Peyer's patch (tissue), 4 donors: Measurements from ENCODE around the gene DISP2. TPM values are rescaled to one million over a fixed set of nuclear protein-coding genes. Genes with fewer than 3 reads are reported as not detected.

Experiments
- DNase-seq, 3 donors: peaks; one replicate each; pipeline ENCODE4 v3.0.0-alpha.2; 2017 to 2019
- H3K27ac ChIP-seq, 4 donors: fragments of 200-600 bp; sonication (generic); one replicate each; pipeline ENCODE4 v1.5.1; 2016 to 2019
- H3K27me3 ChIP-seq, 2 donors: fragments of 200-600 bp; sonication (generic); one replicate each; pipeline ENCODE4 v1.5.1; 2019
- H3K36me3 ChIP-seq, 3 donors: fragments of 200-600 bp; sonication (generic); one replicate each; pipeline ENCODE4 v1.5.1; 2016 to 2019
- H3K4me1 ChIP-seq, 4 donors: fragments of 200-600 bp; sonication (generic); one replicate each; pipeline ENCODE4 v1.5.1; 2016 to 2019
- H3K4me3 ChIP-seq, 4 donors: fragments of 200-600 bp; sonication (generic); 1 replicate in 3 of 4; 2 replicates in 1 of 4; pipeline ENCODE4 v1.5.1; 2016 to 2019; ENCODE audit warnings: mild to moderate bottlenecking in 1 of 4
- H3K9me3 ChIP-seq, 4 donors: fragments of 200-600 bp; sonication (generic); one replicate each; pipeline ENCODE4 v1.5.1; 2016 to 2019; ENCODE audit warnings: mild to moderate bottlenecking in 1 of 4
- POLR2A ChIP-seq, 2 donors: fragments of 450-650 bp; IDR thresholded peaks; one replicate each; pipeline ENCODE4 v1.5.1; 2017; ENCODE audit warnings: antibody characterized with exemption in 2 of 2, mild to moderate bottlenecking in 2 of 2, moderate library complexity in 2 of 2
- total RNA-seq, 4 donors: library from RNA; depleted of rRNA; stranded (reverse); fragments of >200 nt; gene quantifications; one replicate each; pipeline ENCODE4 v1.1.0, GENCODE V29; 2016
- TF ChIP-seq, protein P1 (sequence below), 6 experiments: fragments of 450-650 bp in 4 of 6; fragments of 200-600 bp in 2 of 6; sonication (generic) in 1 of 6; IDR thresholded peaks; one replicate each; pipeline ENCODE4 v1.5.1; 2017 to 2019; ENCODE audit warnings: antibody characterized with exemption in 6 of 6, mild to moderate bottlenecking in 3 of 6, moderate library complexity in 1 of 6

Gene DISP2
- total RNA-seq, 4 donors from 2014 or later, result 1.7 to 27.5 (median 7.4) TPM

DNA sequence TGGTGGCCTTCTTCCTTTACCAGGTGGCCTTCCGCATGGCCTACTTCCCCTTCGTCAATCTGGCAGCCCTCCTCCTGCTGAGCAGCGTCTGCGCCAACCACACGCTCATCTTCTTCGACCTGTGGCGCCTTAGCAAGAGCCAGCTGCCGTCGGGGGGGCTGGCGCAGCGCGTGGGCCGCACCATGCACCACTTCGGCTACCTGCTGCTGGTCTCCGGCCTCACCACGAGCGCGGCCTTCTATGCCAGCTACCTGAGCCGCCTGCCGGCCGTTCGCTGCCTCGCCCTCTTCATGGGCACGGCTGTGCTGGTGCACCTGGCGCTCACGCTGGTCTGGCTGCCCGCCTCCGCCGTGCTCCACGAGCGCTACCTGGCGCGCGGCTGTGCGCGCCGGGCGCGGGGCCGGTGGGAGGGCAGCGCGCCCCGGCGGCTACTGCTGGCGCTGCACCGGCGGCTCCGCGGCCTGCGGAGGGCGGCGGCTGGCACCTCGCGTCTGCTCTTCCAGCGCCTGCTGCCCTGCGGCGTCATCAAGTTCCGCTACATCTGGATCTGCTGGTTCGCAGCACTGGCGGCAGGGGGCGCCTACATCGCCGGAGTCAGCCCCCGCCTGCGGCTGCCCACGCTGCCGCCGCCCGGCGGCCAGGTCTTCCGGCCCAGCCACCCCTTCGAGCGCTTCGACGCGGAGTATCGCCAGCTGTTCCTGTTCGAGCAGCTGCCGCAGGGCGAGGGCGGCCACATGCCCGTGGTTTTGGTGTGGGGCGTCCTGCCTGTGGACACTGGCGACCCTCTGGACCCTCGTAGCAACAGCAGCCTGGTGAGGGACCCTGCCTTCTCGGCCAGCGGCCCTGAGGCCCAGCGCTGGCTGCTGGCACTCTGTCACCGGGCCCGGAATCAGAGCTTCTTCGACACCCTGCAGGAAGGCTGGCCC lies 9.9 kb downstream of the DISP2 start:
- no peaks in the 10 kb centered on the region for H3K9me3 ChIP-seq
- no peaks in the 10 kb centered on the region for H3K36me3 ChIP-seq
- peak; percentile 19 to 30 for TF ChIP-seq POLR2A (IDR thresholded peaks at IDR 0.05)
- TF ChIP-seq, protein P1, sequence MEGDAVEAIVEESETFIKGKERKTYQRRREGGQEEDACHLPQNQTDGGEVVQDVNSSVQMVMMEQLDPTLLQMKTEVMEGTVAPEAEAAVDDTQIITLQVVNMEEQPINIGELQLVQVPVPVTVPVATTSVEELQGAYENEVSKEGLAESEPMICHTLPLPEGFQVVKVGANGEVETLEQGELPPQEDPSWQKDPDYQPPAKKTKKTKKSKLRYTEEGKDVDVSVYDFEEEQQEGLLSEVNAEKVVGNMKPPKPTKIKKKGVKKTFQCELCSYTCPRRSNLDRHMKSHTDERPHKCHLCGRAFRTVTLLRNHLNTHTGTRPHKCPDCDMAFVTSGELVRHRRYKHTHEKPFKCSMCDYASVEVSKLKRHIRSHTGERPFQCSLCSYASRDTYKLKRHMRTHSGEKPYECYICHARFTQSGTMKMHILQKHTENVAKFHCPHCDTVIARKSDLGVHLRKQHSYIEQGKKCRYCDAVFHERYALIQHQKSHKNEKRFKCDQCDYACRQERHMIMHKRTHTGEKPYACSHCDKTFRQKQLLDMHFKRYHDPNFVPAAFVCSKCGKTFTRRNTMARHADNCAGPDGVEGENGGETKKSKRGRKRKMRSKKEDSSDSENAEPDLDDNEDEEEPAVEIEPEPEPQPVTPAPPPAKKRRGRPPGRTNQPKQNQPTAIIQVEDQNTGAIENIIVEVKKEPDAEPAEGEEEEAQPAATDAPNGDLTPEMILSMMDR (IDR thresholded peaks at IDR 0.05), result peak; percentile 80 to 100 (median 95)
- H3K27me3 ChIP-seq, result no peaks in the 10 kb centered on the region
- DNase-seq, result peak; percentile 83 to 94 (median 94)
- peak overlapping the region; percentile 38 to 52 (median 44) for H3K4me3 ChIP-seq
- peak overlapping the region; percentile 45 to 79 (median 56) for H3K27ac ChIP-seq
- H3K4me1 ChIP-seq, result peaks cover 3 to 20% (median 15%) of the 10 kb centered on the region in 4 donors

- no peaks in the 10 kb centered on the region for H3K36me3 ChIP-seq
- H3K27ac ChIP-seq, result peak overlapping the region in 1 of 4 donors; percentile 79
- H3K4me1 ChIP-seq, result peaks cover 3 to 20% (median 15%) of the 10 kb centered on the region in 4 donors
- no peaks in the 10 kb centered on the region for H3K27me3 ChIP-seq
- DNase-seq, result no peak
- no peak for TF ChIP-seq POLR2A (IDR thresholded peaks at IDR 0.05)
- TF ChIP-seq, protein P1 (IDR thresholded peaks at IDR 0.05), result no peak
- no peaks in the 10 kb centered on the region for H3K9me3 ChIP-seq
- H3K4me3 ChIP-seq, result no peak overlapping the region
Measured at GRCh38 chr15:40368719-40369473, 10.9 kb downstream of the DISP2 start.

DNA sequence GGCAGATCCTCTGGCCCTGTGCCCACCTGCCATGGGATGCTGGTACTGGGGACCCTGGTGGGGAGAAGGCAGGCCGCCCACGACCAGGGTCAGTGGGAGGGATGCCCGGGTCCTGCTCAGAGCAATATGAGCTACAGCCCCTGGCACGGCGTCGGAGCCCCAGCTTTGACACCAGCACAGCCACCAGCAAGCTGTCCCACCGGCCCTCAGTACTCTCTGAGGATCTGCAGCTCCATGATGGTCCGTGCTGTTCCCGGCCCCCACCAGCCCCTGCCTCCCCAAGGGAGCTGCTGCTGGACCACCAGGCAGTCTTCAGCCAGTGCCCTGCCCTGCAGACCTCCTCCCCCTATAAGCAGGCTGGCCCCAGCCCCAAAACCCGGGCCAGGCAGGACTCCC lies 11.5 kb downstream of the DISP2 start:
- Histone ChIP-seq H3K27me3 (no peaks in the 10 kb centered on the region), H3K27ac (no peak overlapping the region), H3K4me3 (no peak overlapping the region), H3K36me3 (no peaks in the 10 kb centered on the region), H3K9me3 (no peaks in the 10 kb centered on the region), H3K4me1 (peaks cover 3 to 20% (median 15%) of the 10 kb centered on the region in 4 donors)
- TF ChIP-seq, protein P1 (IDR thresholded peaks at IDR 0.05), result no peak
- TF ChIP-seq POLR2A (IDR thresholded peaks at IDR 0.05), result no peak
- no peak for DNase-seq

DNA sequence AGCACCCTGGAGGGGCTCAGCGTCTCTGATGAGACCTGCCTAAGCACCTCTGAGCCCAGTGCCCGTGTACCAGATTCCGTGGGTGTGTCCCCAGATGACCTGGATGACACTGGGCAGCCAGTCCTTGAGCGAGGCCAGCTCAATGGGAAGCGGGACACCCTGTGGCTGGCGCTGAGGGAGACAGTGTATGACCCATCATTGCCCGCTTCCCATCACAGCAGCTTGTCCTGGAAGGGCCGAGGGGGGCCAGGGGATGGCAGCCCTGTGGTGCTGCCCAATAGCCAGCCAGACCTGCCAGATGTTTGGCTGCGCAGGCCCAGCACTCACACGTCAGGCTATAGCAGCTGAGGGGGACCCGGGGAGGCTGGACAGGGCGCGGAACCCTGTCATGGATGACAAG lies 12.0 kb downstream of the DISP2 start:
- H3K4me1 ChIP-seq, result peaks cover 3 to 20% (median 15%) of the 10 kb centered on the region in 4 donors
- no peak overlapping the region for H3K27ac ChIP-seq
- TF ChIP-seq, protein P1 (IDR thresholded peaks at IDR 0.05), result no peak
- no peak for TF ChIP-seq POLR2A (IDR thresholded peaks at IDR 0.05)
- H3K27me3 ChIP-seq, result no peaks in the 10 kb centered on the region
- no peak overlapping the region for H3K4me3 ChIP-seq
- no peaks in the 10 kb centered on the region for H3K36me3 ChIP-seq
- DNase-seq, result no peak
- no peaks in the 10 kb centered on the region for H3K9me3 ChIP-seq

DNA sequence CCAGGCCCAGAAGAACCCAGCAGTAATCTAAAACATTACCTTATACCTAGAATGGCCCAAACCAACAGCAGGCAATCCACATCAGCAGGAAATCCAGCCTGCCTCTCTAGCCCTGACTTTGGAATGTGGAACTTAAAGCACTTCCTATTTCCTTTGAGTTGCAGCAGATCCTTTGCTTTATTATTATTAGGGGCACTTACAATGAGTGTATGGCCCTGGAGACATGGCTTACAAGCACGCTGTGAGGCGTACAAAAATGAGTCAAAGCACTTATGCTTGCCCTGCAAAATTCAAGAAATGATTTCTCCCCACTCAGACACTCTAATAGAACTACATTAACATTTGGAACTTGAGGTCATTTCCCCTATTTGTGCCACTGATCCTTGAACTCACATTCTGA lies 15.0 kb downstream of the DISP2 start:
- Histone ChIP-seq H3K36me3 (no peaks in the 10 kb centered on the region), H3K4me1 (peaks cover 0 to 6% (median 3%) of the 10 kb centered on the region in 4 donors), H3K27ac (no peak overlapping the region), H3K9me3 (no peaks in the 10 kb centered on the region), H3K27me3 (no peaks in the 10 kb centered on the region), H3K4me3 (no peak overlapping the region)
- DNase-seq, result no peak
- TF ChIP-seq POLR2A (IDR thresholded peaks at IDR 0.05), result no peak
- TF ChIP-seq, protein P1 (IDR thresholded peaks at IDR 0.05), result no peak
